GM19193 (cell line): ENCODE measurements around the gene YWHAB.

Experiments
- POLR2A ChIP-seq: IDR thresholded peaks from 4 replicates; pipeline ENCODE4 v1.6.1; 2011; ENCODE audit not compliant: insufficient read depth, insufficient read length; ENCODE audit errors: extremely low read depth

YWHAB gene

DNA sequence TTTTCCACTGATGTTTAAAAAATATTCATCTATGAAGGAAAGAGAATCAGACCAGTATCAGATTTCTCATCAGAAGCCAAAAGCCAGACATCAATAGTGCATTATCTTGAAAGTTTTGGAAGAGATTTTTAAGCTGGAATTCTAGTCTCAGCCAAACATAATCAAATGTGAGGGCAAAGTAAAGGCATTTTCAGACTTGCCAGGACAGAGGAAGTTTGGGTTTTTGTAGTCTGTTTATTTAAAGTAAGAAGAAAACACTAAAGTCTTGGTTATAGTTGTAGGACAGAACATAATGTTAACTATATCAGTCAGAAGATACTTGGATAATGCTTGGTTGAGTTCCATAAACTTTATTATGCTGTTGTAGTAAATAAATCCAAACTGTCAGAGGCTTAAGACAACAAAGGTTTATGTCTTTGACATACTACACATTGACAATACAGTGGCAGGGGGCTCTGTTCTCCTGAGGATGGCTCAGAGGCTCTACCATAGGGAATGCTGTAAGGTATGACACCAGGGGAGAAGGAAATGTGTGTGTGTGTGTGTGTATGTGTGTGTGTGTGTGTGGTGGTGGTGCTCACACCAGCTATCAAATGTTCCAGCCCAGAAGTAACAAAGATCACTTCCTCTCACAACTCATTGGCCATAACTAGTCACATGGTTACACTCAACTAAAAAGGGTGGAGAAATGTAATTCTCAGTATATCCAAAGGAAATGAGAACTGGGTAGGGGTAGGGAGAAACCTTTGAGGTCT, 26.7 kb upstream of the YWHAB start:
- no peak for TF ChIP-seq POLR2A

DNA sequence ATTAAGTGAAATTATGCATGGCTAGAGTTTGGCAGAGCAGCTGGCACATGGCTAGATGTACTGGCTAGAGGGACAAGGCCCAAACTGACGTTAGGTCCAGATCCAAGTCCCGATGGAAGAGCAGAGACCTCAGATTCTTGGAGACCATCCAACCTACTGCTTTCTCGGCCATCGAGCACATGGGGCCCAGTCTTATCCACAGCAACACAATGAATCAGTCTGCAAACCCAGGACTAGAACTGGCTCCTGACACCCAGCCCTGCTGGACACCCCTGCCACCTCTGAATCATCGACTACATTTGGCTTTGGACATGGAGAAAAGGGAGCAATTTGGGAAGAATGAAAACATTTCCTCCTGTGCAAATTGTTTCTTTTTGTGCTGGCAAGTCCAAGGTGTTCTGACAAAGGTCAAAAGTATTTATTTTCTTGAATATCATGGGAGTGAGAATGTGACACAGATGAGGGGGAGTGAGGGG, 23.9 kb upstream of the YWHAB start:
- TF ChIP-seq POLR2A: no peak

DNA sequence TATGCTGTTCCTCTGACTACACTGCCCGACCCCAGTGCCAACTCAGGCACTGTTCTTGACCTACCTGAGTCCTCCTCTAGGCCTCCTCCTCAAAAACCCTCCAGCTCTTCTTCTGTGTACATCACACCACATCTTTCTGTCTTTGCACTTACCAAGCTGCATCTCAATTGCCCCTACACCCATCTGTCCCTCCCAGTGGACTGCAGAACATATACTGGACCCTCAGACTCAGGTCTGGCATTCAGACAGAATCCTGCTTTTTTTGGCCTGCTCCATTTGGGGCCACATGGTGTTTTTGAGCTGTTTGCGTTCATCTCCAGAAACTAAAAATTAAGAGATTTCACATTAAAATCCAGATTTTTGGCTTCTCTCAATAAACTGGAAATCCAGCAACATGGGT, 23.2 kb upstream of the YWHAB start:
- TF ChIP-seq POLR2A: no peak

DNA sequence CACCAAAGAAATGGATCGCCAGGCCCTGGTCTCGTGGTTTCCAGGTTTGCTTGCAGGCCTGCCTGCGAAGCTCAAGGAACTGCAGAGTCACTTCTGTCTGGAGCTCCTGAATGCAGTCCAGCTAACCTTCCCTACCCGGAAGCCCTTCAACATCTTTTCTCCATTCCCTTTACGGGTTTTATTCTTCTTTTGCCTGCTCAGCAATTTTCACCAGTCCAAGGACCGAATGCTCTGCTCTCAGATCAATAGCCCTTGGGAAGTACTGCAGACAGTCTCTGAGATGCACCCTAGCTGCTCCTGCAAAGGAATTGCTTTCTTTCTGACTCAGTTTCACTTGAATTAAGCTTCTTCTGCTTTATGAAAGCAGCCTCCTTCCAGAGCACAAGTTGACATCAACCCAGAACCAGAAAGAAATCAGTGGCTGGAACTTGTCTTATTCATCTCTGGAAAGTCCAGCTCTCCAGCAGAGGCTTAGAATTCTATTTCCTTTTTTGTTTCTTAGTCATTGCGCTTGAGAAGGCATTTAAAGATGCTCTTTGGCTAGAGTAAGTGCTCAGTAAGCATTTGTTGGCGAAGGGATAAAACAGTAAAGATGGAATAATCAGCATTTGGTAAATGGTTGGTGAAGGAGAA, 18.7 kb upstream of the YWHAB start:
- TF ChIP-seq POLR2A: no peak

DNA sequence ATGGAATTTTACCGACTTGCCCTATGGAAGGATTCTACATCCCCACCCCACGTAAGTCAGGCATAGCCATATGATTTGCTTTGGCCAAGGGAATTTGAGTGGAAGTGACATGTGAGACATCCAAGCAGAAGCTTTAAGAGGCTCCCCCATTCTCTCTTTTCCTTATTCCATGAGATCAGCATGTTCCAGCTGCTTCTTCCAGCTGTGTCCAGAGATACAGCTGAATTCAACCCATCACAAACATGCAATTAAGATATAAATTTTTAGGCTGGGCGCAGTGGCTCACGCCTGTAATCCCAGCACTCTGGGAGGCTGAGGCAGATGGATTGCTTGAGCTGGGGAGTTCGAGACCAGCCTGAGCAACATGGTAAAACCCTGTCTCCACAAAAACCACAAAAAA, 16.0 kb upstream of the YWHAB start:
- TF ChIP-seq POLR2A: no peak

DNA sequence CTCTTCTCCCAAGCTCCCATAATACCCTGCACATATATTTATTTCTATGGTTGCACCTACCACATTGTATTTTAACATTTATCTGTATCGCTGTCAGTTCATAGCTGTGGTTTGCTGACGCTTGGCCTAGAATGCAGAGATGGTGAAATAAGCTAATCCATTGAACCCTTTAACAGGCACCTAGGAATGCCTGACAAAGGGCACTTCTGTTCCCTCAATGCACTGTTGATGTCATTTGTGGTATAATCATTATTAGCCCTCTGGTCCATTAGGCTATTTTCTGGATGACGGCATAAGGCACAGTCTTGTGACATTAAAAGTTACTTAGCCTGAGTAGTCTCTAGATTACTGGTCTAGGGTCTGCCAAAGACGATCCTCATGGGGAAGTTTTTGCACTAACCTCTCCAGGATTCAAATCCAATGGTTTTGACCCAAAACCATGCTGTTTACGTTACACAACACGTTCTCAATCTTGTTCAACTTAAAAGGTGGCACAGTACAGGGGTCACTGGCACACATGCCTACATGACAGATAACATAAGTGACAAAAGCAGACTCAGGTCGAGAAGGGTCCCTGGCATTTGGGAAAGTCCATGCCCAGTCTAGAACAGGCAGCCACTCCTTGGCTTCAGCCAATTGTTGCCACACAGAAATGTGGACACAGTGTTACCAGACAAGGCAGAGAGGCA, 2.1 kb upstream of the YWHAB start:
- TF ChIP-seq POLR2A: no peak

DNA sequence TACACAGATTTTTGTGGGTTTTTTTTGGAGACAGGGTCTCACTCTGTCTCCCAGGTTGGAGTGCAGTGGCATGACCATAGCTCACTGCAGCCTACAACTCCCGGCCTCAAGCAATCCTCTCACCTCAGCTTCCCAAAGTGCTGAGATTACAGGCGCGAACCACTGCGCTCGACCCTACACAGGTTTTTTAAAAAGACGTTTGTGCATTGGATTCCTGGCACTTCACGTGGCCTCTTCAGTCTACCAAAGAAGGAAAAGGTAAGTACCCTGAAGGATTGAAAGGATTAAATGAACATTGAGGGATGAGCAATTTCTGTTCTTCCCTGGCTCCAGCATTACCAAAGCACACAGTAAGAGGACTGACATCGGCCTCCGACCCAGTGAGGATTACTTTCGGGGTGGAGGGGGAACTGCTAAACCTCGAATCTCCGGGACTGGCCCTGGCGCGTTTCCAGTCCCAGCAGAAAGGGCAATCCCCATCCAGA, 556 bp upstream of the YWHAB start:
- no peak for TF ChIP-seq POLR2A

DNA sequence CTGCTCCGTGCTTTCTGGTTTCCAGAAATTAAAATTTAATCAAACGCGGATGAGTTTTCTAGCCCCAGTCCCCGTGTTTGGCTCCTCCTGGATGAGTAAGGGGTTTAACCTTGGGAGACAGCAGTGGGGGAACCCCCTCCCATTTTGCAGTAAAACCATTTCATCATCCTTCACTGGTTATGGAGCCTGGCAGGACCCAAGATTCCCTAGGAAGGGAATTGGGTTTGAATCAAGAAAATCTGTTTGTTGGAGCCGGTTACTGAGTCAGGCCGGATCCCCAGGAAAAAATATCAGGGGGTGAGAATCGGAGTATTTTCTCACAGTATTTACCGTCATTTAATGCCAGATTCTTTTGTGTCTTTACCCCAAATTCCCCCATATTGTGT, 754 bp downstream of the YWHAB start:
- TF ChIP-seq POLR2A: no peak

DNA sequence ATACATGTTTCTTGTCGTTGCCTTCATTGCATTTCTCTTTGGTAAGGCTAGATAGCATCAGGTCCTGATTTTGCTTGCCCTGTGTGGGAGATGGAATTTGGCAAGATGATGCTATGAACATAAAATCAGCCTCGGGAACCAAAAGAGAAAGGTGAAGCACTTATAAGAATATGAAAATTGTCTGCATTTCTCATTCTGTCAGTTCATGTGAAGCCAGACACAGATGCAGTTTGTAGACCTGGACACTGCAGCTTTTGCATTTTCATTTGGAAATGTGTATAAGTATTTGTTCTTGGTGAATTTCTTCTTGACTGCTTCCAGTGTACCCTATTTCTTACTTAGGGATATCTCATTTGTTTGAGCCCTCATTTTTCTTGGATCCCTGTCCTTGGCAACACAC, 1.3 kb downstream of the YWHAB start:
- no peak for TF ChIP-seq POLR2A

DNA sequence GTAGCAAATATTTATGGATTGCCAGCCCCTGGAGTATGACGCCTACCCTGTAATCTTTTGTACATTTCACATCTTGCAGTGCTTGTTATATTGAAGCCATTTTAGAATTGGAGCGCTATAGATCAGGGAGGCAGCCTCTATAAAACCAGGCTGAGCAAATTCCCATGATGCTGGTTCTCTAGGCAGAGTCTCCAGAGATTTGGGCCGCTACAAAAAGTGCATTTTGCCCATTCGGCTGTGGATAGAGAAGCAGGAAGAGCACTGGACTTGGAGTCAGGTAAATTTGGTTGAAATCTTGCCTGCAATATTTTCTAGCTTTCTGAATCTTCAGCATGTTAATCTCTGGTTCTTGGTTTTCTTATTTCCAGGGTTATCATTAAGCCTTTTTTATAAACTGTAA, 2.0 kb downstream of the YWHAB start:
- no peak for TF ChIP-seq POLR2A

DNA sequence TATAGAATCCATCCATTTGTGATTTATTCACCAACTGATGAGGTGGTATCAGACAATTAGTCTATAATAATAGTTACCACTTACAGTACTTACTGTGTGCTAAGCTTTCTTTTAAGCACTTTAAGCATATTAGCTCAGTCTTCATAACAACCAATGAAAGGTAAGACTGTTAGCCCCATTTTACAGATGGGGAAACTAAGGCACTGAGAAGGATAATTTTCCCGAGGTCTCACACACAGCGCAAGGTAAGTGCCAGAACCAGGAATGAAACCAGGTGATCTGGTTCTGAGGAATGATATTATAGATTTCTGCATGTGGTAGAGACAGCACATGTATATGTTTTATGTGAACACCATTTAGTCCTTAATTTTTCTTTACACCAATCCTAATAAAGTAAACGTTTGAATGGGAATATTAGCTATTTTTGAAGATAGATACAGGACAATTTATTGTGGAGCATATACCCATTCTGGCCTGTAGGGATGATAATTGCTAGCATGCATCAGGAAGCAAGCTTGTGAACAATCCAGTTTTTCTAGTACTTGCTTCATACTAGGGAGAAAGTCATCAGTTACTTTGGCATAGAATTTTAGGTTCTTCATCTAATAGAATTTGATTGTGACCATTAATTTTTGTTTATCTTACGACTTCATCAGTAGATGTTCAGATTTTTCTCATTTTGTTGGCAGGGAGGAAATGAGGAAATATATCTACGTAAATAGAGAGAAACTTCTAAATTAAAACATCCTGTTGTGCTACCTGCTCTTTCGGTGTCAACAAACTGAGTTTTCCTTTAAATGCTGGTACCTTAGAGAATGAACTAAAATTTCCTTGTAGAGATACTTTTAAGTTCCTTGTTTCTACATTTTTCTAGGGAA, 3.0 kb downstream of the YWHAB start:
- no peak for TF ChIP-seq POLR2A

DNA sequence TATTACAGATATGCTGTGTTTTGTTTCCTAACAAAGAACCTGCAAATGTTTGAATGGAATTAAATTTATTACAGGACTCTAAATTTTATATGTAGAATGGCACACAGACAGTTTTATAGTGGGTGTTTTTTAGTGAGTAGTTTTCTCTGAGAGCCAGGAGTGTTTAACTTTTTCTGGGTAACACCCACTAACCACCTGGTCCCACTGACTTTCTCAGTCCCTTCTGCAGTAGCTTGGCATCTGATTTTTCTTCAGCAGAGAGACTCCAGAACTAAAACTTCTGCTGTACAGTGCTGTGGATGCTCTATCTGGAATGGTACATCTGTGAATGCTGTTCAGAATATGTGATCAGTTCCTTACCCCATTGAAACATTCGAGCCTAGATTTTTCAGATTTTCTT, 6.3 kb downstream of the YWHAB start:
- no peak for TF ChIP-seq POLR2A

DNA sequence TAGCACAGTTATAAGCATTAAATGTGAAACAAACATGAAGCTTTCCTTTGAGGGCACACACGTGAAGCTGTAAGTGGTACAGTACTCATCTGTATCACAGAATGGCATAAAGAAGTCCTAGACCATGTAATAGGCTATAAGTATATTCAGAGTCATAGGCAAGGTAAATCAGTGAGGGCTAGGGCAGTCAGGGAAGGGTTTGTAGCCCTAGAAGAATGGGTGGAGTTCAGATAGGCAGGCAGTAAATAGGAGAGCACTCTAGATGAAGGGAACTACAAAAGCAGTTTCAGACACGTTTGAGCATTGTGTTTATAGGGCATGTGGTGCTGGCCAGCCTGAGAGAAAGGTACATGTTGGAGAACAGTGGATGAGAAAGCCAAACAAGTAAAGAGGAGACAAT, 9.5 kb downstream of the YWHAB start:
- no peak for TF ChIP-seq POLR2A

DNA sequence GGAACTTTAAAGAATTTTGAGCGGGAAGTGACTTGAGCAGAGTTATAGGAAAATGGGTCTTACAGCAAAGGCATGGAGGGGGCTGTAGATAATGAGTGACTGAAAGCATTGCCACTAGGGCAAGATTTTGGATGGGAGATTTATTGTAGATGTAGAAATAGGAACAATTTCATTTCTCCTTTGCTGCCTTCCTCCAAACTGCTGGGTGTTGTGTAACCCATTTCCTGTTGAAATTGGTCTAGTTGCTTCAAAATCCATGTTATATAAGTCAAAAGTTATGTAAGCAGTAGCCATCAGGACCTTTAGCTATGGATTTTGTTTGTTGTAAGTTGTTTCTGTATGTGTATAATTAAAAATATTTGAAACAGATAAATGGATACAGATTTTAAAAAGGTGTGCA, 11.1 kb downstream of the YWHAB start:
- no peak for TF ChIP-seq POLR2A

DNA sequence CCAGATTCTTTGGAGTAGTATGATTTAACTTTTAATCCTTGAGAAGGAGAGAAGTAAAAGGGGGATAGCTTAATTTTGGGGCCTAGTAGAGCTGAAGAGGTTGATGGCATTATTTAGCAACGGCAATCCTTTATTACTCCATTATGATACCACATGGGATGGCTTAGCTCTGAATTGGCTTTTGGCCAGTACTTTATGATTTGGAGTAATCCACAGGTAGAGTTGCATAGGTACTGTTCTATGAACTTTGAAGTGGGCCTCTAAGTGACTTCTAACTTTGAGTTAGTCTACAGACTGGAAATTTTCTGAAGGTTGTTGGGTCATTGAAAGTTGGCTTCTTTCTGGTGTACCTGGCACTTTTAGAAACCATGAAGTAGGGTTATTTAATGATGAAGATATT, 11.6 kb downstream of the YWHAB start:
- no peak for TF ChIP-seq POLR2A

DNA sequence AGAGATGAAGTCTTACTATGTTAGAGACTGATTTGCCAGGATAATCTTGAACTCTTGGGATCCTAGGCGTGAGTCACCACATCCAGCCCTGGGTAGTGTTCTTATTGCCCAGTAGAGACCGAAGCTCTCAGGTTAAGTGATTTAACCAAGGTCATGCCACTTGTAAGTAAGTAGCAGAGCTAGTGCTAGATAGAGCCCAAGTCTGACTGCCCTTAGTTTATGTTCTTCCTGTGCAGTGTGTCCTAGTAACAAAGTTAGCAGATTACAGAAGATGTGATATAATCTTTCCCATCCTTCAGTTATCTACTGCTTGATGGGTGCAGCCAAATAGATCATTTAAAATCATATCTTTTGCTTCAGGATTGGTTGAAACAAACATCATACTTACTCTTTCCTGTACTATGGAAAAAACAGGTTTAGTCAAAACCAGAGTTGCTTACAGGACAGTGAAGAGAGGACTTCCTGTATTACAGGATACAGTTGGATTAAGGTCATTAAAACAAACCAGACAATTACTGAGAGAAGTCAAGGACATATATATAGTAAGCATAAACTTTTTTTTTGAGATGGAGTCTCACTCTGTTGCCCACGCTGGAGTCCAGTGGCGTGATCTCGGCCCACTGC, 14.8 kb downstream of the YWHAB start:
- TF ChIP-seq POLR2A: no peak
